ENCODE measurements around the gene FAM47B. TPM values are rescaled to one million over a fixed set of nuclear protein-coding genes. Genes with fewer than 3 reads are reported as not detected.

Gene FAM47B
- total RNA-seq, 1 donor from 2014 or later, result not detected

DNA sequence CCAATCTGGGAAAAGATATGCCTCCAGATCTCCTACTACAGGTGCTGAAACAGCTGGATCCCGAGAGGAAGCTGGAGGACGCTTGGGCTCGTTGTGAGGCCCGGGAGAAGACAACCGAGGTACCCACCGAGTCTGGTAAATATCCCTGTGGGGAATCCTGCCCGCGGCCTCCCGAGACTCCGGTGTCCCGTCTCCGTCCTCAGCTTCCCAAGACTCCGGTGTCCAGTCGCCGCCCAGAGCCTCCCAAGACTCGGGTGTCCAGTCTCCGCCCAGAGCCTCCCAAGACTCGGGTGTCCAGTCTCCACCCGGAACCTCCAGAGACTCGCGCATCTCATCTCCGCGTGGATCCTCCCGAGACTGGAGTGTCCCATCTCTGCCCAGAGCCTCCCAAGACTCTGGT lies 639 bp downstream of the FAM47B start:
- H3K36me3 ChIP-seq, result no peaks in the 10 kb centered on the region
- no peaks in the 10 kb centered on the region for H3K9me3 ChIP-seq
- no peak for TF ChIP-seq CTCF (IDR thresholded peaks at IDR 0.05)
- H3K4me3 ChIP-seq, result no peak overlapping the region
- no peaks in the 10 kb centered on the region for H3K4me1 ChIP-seq
- no peak for DNase-seq
- H3K27me3 ChIP-seq, result no peaks in the 10 kb centered on the region
- no peak for ATAC-seq
- intact Hi-C loops (cut with DNase I), result no loop called here
- no peak overlapping the region for H3K27ac ChIP-seq

- no peaks in the 10 kb centered on the region for H3K9me3 ChIP-seq
- no peaks in the 10 kb centered on the region for H3K4me1 ChIP-seq
- H3K4me3 ChIP-seq, result no peak overlapping the region
- intact Hi-C loops (cut with DNase I), result no loop called here
- ATAC-seq (no peak), DNase-seq (no peak)
- H3K27ac ChIP-seq, result no peak overlapping the region
- no peak for TF ChIP-seq CTCF (IDR thresholded peaks at IDR 0.05)
- H3K36me3 ChIP-seq, result no peaks in the 10 kb centered on the region
- H3K27me3 ChIP-seq, result no peaks in the 10 kb centered on the region
Measured at GRCh38 chrX:34956916-34957315, 14.3 kb downstream of the FAM47B start.

DNA sequence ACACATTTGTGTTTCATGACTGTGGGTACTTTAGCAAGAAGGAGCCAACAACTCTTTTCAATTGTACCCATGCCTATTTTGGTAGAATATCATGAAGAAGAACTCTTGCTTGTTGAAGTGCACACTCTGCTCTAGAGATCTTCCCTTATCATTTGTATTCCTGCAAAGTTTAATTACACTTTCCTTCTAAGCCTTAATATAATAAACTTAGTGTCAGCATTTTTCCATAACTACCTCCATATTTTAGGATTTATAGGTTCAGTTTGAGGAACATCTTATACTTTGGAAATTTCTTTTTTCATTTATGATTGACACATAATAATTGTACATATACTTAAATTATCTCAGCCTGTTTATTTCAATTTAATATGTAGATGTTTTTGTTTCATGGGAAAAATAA lies 19.1 kb downstream of the FAM47B start:
- Histone ChIP-seq H3K36me3 (no peaks in the 10 kb centered on the region), H3K9me3 (no peaks in the 10 kb centered on the region), H3K4me3 (no peak overlapping the region), H3K27me3 (no peaks in the 10 kb centered on the region), H3K27ac (no peak overlapping the region), H3K4me1 (no peaks in the 10 kb centered on the region)
- ATAC-seq (no peak), DNase-seq (no peak)
- no peak for TF ChIP-seq CTCF (IDR thresholded peaks at IDR 0.05)
- intact Hi-C loops (cut with DNase I), result no loop called here

GRCh38 chrX:34972206-34972605 lies 29.6 kb downstream of the FAM47B start:
- Histone ChIP-seq H3K9me3 (no peaks in the 10 kb centered on the region), H3K27ac (no peak overlapping the region), H3K27me3 (no peaks in the 10 kb centered on the region), H3K4me3 (no peak overlapping the region), H3K36me3 (no peaks in the 10 kb centered on the region), H3K4me1 (no peaks in the 10 kb centered on the region)
- ATAC-seq (no peak), DNase-seq (no peak)
- intact Hi-C loops (cut with DNase I), result no loop called here
- no peak for TF ChIP-seq CTCF (IDR thresholded peaks at IDR 0.05)

- no peak overlapping the region for H3K4me3 ChIP-seq
- H3K4me1 ChIP-seq, result no peaks in the 10 kb centered on the region
- H3K9me3 ChIP-seq, result no peaks in the 10 kb centered on the region
- H3K36me3 ChIP-seq, result no peaks in the 10 kb centered on the region
- intact Hi-C loops (cut with DNase I), result no loop called here
- ATAC-seq, result no peak
- H3K27me3 ChIP-seq, result no peaks in the 10 kb centered on the region
- TF ChIP-seq CTCF (IDR thresholded peaks at IDR 0.05), result no peak
- no peak overlapping the region for H3K27ac ChIP-seq
- DNase-seq, result no peak
Measured at GRCh38 chrX:34978171-34978570, 35.6 kb downstream of the FAM47B start.

GRCh38 chrX:34987646-34988045 lies 45.0 kb downstream of the FAM47B start:
- H3K27me3 ChIP-seq, result no peaks in the 10 kb centered on the region
- no peaks in the 10 kb centered on the region for H3K4me1 ChIP-seq
- no peak overlapping the region for H3K4me3 ChIP-seq

More at GRCh38 chrX:34987646-34988045, 45.0 kb downstream of the FAM47B start:
- intact Hi-C loops (cut with DNase I), result no loop called here
- no peaks in the 10 kb centered on the region for H3K36me3 ChIP-seq
- no peak for TF ChIP-seq CTCF (IDR thresholded peaks at IDR 0.05)
- H3K9me3 ChIP-seq, result no peaks in the 10 kb centered on the region
- DNase-seq (no peak), ATAC-seq (no peak)
- no peak overlapping the region for H3K27ac ChIP-seq

Data from upper lobe of right lung (tissue), 1 donor.